Loucy (cell line): ENCODE measurements around the gene PLG.
"Not testable (repeated sequence)": the region's sequence is repeated elsewhere in the genome, so short reads cannot be mapped to it uniquely, and the experiment has no call there.

ENCODE experiments used
- H2AFZ ChIP-seq: fragments of 200-600 bp; sonication (generic); 2 replicates; pipeline ENCODE4 v1.6.0; 2016; ENCODE audit warnings: antibody characterized with exemption, mild to moderate bottlenecking, low read length, moderate library complexity
- H3F3A ChIP-seq: fragments of 200-600 bp; 2 replicates; pipeline ENCODE4 v1.6.0; 2016; ENCODE audit warnings: antibody characterized with exemption, low read depth, mild to moderate bottlenecking
- H3K27me3 ChIP-seq: fragments of 200-600 bp; sonication (generic); 2 replicates; pipeline ENCODE4 v1.6.1; 2014; ENCODE audit warnings: low read length, mild to moderate bottlenecking; ENCODE audit not compliant: insufficient read depth, poor library complexity, severe bottlenecking
- H3K36me3 ChIP-seq: fragments of 200-600 bp; sonication (generic); 2 replicates; pipeline ENCODE4 v1.6.1; 2016; ENCODE audit warnings: low read length; ENCODE audit not compliant: insufficient read depth
- H3K4me1 ChIP-seq: fragments of 200-600 bp; sonication (generic); 2 replicates; pipeline ENCODE4 v1.5.1; 2014; ENCODE audit warnings: low read length, mild to moderate bottlenecking; ENCODE audit not compliant: insufficient read depth, poor library complexity, severe bottlenecking
- H3K4me2 ChIP-seq: fragments of 200-600 bp; sonication (generic); 2 replicates; pipeline ENCODE4 v1.6.0; 2014; ENCODE audit warnings: antibody characterized with exemption, low read length, low read depth, mild to moderate bottlenecking; ENCODE audit not compliant: poor library complexity, severe bottlenecking
- H3K4me3 ChIP-seq: fragments of 200-600 bp; sonication (generic); 2 replicates; pipeline ENCODE4 v1.5.1; 2014; ENCODE audit warnings: low read length, mild to moderate bottlenecking, mixed read lengths; ENCODE audit not compliant: poor library complexity, severe bottlenecking
- H3K79me2 ChIP-seq: fragments of 200-600 bp; sonication (generic); 2 replicates; pipeline ENCODE4 v1.6.1; 2014; ENCODE audit warnings: low read length; ENCODE audit not compliant: insufficient read depth
- H3K9ac ChIP-seq: fragments of 200-600 bp; sonication (generic); 2 replicates; pipeline ENCODE4 v1.6.0; 2014; ENCODE audit warnings: mild to moderate bottlenecking, low read depth, low read length, moderate library complexity; ENCODE audit not compliant: poor library complexity, severe bottlenecking
- H3K9me2 ChIP-seq: fragments of 200-600 bp; sonication (generic); replicated peaks from 2 replicates; pipeline ENCODE4 v1.6.1; 2016; ENCODE audit warnings: low read depth, low read length, mixed read lengths
- H3K9me3 ChIP-seq: fragments of 200-600 bp; sonication (generic); 2 replicates; pipeline ENCODE4 v1.6.1; 2014; ENCODE audit warnings: mild to moderate bottlenecking, antibody characterized with exemption, low read length, low read depth; ENCODE audit not compliant: insufficient read depth
- H4K20me1 ChIP-seq: fragments of 200-600 bp; sonication (generic); 2 replicates; pipeline ENCODE4 v1.6.0; 2014; ENCODE audit warnings: antibody characterized with exemption, low read length, mild to moderate bottlenecking; ENCODE audit not compliant: insufficient read depth, poor library complexity, severe bottlenecking
- EZH2phosphoT487 ChIP-seq: fragments of 200-600 bp; IDR thresholded peaks from 2 replicates; pipeline ENCODE4 v1.6.1; 2018; ENCODE audit warnings: antibody characterized with exemption, mild to moderate bottlenecking, moderate library complexity, borderline replicate concordance
- TF ChIP-seq, protein P1 (sequence below): fragments of 200-600 bp; sonication (generic); conservative IDR thresholded peaks from 2 replicates; pipeline ENCODE4 v1.5.1; 2014; ENCODE audit warnings: mild to moderate bottlenecking, antibody characterized with exemption, low read length

The PLG gene

DNA sequence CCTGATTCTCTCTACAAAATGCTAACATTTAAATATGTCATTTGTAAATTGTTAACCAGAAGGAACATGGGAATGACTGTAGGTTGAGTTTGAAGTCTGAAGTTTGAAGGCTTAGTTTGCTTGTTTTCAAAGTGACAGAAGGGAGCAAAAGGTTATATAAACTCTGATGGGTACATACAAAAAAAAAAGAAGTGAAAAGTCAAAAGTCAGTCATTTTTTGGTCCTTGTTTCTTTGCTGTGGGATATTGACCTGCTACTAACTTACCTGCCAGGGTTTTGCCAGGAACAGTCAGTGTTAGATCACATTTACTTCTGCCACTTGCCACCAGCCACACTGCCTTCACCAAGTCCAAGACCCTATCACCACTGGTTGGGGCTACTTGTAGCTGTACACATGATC lies 6.9 kb downstream of the PLG start:
- H3K36me3 ChIP-seq, H3F3A ChIP-seq, H3K4me1 ChIP-seq, H2AFZ ChIP-seq, H3K9ac ChIP-seq, H3K27me3 ChIP-seq, H4K20me1 ChIP-seq, H3K9me3 ChIP-seq, H3K4me3 ChIP-seq, H3K4me2 ChIP-seq, H3K9me2 ChIP-seq, H3K79me2 ChIP-seq: not testable (repeated sequence)

DNA sequence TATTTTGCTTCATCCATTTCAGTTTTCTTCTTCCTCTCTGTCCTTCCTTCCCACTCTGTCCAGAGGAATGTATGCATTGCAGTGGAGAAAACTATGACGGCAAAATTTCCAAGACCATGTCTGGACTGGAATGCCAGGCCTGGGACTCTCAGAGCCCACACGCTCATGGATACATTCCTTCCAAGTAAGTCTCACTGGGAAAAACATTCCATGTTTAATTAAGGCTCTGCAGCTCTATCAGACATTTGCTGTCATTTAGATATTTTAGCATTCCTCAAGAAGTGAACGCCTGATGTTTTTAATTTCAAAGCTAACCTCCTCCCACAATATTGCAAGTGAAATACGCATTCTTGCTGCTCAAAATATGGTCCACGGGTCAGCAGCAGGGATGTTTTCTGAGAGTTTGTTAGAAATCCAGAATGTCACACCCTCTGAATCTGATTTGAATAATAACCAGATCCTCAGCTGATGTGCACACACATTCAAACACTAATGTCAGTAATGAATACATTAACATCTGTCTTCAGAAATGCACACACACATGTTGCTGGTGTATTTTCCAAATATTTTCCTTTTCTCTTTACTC lies 12.8 kb downstream of the PLG start:
- Histone ChIP-seq H3K4me2 (no peak overlapping the region), H3K9ac (no peak overlapping the region), H3K4me3 (no peak overlapping the region), H2AFZ (no peak overlapping the region), H3K9me2 (no peaks in the 10 kb centered on the region), H3K27me3 (no peaks in the 10 kb centered on the region), H3K36me3 (no peaks in the 10 kb centered on the region), H3K4me1 (no peaks in the 10 kb centered on the region), H4K20me1 (no peaks in the 10 kb centered on the region), H3F3A (no peaks in the 10 kb centered on the region), H3K79me2 (no peaks in the 10 kb centered on the region), H3K9me3 (no peaks in the 10 kb centered on the region)
- TF ChIP-seq EZH2phosphoT487, result no peak
- TF ChIP-seq, protein P1, sequence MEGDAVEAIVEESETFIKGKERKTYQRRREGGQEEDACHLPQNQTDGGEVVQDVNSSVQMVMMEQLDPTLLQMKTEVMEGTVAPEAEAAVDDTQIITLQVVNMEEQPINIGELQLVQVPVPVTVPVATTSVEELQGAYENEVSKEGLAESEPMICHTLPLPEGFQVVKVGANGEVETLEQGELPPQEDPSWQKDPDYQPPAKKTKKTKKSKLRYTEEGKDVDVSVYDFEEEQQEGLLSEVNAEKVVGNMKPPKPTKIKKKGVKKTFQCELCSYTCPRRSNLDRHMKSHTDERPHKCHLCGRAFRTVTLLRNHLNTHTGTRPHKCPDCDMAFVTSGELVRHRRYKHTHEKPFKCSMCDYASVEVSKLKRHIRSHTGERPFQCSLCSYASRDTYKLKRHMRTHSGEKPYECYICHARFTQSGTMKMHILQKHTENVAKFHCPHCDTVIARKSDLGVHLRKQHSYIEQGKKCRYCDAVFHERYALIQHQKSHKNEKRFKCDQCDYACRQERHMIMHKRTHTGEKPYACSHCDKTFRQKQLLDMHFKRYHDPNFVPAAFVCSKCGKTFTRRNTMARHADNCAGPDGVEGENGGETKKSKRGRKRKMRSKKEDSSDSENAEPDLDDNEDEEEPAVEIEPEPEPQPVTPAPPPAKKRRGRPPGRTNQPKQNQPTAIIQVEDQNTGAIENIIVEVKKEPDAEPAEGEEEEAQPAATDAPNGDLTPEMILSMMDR, result no peak

DNA sequence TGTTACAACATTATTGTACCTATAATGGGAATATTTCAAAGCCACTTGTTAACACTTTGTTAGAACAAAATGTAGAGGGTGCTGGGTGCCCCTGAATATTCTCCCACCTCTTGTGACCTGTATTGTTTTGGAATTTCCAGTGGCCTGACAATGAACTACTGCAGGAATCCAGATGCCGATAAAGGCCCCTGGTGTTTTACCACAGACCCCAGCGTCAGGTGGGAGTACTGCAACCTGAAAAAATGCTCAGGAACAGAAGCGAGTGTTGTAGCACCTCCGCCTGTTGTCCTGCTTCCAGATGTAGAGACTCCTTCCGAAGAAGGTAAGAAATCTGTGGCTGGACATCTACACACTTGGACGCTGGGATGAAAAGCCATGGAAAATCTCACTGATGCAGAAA lies 28.9 kb downstream of the PLG start:
- Histone ChIP-seq H3K4me3 (no peak overlapping the region), H3K9ac (no peak overlapping the region), H4K20me1 (no peaks in the 10 kb centered on the region), H3K9me2 (no peaks in the 10 kb centered on the region), H3K4me1 (no peaks in the 10 kb centered on the region), H3F3A (no peaks in the 10 kb centered on the region), H3K36me3 (no peaks in the 10 kb centered on the region), H3K27me3 (no peaks in the 10 kb centered on the region), H3K9me3 (no peaks in the 10 kb centered on the region), H3K4me2 (no peak overlapping the region), H2AFZ (no peak overlapping the region), H3K79me2 (no peaks in the 10 kb centered on the region)
- no peak for TF ChIP-seq EZH2phosphoT487
- TF ChIP-seq, protein P1, result no peak

DNA sequence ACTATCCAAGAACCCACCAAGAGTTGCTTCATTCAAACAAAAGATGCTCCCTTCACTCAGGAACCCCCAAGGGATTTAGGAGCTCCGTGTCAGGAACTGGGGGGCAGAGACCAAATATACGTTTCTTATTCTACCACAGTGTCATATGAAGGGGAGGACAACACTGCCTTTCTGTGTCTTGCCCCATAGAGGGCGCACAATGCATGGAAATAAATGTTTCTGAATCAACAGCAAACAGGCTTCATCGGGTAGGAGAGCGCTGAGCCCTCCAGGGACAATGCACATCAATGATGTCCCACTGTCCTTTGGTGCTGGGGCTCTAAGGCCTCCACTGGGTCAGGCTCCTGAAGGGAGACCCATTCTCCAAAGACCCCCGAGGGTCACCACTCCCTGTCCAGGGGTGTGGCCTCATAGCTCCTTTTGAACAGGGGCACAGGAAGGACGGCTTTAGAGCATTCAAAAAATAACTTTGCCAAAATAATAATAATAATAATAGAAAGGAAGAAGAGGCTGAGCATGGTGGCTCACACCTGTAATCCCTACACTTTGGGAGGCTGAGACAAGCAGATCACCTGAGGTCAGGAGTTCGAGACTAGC lies 31.1 kb downstream of the PLG start:
- H3K4me3 ChIP-seq, result no peak overlapping the region
- no peak overlapping the region for H2AFZ ChIP-seq
- no peaks in the 10 kb centered on the region for H3K79me2 ChIP-seq
- H3K36me3 ChIP-seq, result no peaks in the 10 kb centered on the region
- no peak overlapping the region for H3K9ac ChIP-seq
- H3K4me1 ChIP-seq, result no peaks in the 10 kb centered on the region
- no peak for TF ChIP-seq EZH2phosphoT487
- TF ChIP-seq, protein P1, result peak; percentile 76
- no peaks in the 10 kb centered on the region for H3F3A ChIP-seq
- no peaks in the 10 kb centered on the region for H4K20me1 ChIP-seq
- no peaks in the 10 kb centered on the region for H3K27me3 ChIP-seq
- no peaks in the 10 kb centered on the region for H3K9me2 ChIP-seq
- no peaks in the 10 kb centered on the region for H3K9me3 ChIP-seq
- no peak overlapping the region for H3K4me2 ChIP-seq
